ENCODE results near the gene APBB2. TPM values are rescaled to one million over a fixed set of nuclear protein-coding genes. Genes with fewer than 3 reads are reported as not detected.

APBB2 gene
- total RNA-seq, 1 donor from 2014 or later, result 63.2 TPM

DNA sequence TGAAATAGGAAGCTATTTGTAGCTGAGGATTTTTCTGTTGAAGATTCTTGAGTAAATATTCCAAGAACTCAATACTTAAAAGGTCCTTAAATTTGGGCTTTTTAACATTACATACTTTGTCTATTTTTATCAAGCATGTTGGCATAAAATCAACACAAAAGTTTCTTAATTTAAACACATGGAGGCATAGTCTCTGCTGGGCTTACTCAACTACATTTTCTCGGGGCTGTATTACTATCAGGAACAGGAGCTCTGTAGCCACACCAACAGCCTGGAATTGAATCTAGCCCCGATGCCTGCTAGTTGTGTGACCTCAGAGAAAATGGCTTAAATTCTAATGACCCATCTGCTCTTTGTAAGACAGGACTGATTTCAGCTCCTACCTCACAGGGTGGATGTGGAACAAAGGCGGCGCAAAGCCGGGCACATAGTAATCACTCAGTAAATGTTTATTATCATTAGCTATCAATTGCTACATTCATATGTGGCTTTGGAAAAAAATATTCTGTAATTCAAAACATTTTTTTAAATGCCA, 257.6 kb downstream of the APBB2 start:
- Mint-ChIP-seq H3K36me3 (peaks cover 4% of the 10 kb centered on the region), H3K9me3 (peaks cover 7% of the 10 kb centered on the region), H3K27ac (no peak overlapping the region), H3K4me3 (no peak overlapping the region), H3K4me1 (peaks cover 7% of the 10 kb centered on the region), H3K27me3 (ENCODE audit: low read depth) (no peaks in the 10 kb centered on the region)
- no peak for DNase-seq (ENCODE audit: low spot score in 2 of 2, unreplicated experiment in 2 of 2)
- TF ChIP-seq, protein P1, sequence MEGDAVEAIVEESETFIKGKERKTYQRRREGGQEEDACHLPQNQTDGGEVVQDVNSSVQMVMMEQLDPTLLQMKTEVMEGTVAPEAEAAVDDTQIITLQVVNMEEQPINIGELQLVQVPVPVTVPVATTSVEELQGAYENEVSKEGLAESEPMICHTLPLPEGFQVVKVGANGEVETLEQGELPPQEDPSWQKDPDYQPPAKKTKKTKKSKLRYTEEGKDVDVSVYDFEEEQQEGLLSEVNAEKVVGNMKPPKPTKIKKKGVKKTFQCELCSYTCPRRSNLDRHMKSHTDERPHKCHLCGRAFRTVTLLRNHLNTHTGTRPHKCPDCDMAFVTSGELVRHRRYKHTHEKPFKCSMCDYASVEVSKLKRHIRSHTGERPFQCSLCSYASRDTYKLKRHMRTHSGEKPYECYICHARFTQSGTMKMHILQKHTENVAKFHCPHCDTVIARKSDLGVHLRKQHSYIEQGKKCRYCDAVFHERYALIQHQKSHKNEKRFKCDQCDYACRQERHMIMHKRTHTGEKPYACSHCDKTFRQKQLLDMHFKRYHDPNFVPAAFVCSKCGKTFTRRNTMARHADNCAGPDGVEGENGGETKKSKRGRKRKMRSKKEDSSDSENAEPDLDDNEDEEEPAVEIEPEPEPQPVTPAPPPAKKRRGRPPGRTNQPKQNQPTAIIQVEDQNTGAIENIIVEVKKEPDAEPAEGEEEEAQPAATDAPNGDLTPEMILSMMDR (IDR thresholded peaks at IDR 0.05; ENCODE audit: unreplicated experiment), result no peak

DNA sequence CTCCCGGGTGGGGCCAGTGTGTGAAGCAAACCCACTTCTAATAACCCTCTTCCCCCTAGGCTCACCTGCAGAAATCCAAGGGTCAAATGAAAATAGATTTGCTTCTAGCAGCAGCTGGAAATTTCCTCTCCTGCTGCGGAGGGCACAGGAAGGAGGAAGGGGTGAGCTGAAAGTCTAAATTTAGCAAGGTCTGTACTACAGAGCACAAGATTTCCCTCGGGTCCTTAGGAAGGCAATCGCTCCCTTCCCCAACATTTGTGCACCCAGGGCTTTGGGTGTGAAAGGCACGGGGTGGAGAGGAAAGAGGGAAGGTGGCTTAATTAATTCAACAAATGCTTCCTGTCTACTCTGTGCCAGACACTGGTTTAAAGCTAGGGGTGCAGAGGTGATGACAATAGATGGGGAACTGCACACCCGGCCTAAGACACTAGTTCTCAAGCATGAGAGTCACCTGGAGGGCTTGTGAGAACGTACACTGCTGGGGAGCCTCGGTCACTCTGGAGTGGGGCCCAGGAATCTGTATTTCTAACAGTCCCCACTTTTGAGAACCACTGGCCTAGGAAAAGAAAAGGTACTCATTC, 260.2 kb downstream of the APBB2 start:
- Mint-ChIP-seq H3K9me3 (no peaks in the 10 kb centered on the region), H3K27me3 (ENCODE audit: low read depth) (no peaks in the 10 kb centered on the region), H3K27ac (no peak overlapping the region), H3K36me3 (no peaks in the 10 kb centered on the region), H3K4me1 (peaks cover 7% of the 10 kb centered on the region), H3K4me3 (no peak overlapping the region)
- no peak for DNase-seq (ENCODE audit: low spot score in 2 of 2, unreplicated experiment in 2 of 2)
- TF ChIP-seq, protein P1 (IDR thresholded peaks at IDR 0.05; ENCODE audit: unreplicated experiment), result no peak

DNA sequence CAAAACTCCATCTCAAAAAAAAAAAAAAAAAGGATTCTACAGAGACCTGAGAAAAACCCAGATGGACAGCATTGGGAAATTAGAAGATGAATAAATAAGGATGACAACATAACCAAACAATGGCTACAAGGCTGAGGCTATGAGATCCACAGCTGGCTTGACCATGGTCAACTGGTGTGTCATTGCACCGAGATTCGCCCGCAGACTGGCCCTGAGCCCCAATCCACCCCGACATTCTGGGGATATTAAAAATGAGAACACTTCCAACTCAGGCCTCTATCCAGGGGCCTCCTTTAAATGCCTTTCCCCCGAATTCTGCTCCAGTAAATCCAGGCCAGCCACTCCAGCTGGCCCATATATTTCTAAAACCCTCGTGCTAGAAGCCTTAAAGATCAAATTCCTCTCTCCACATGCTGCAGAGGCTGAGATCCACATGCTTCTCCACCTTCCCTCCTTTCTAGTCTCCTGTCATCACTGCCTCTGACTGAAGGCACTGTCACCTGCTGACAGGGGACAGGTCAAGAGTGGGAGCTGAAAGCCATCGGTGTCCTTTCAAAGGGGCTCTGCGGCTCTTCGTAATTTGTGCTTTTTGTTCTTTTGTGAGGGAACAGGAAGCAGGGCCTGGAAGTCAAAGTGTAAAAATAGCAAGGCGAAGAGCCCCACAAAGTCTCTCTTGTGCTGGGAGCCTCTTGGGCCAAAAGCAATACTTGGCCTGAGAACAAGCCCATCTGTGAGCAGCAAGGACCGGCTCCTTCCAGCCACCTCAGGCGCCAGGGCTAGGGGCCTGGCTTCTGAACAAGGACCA, 260.9 kb downstream of the APBB2 start:
- TF ChIP-seq, protein P1 (IDR thresholded peaks at IDR 0.05; ENCODE audit: unreplicated experiment), result no peak
- no peaks in the 10 kb centered on the region for H3K36me3 Mint-ChIP-seq
- no peak overlapping the region for H3K27ac Mint-ChIP-seq
- no peak for DNase-seq (ENCODE audit: low spot score in 2 of 2, unreplicated experiment in 2 of 2)
- H3K4me1 Mint-ChIP-seq, result peaks cover 3% of the 10 kb centered on the region
- H3K27me3 Mint-ChIP-seq (ENCODE audit: low read depth), result no peaks in the 10 kb centered on the region
- no peaks in the 10 kb centered on the region for H3K9me3 Mint-ChIP-seq
- H3K4me3 Mint-ChIP-seq, result no peak overlapping the region

DNA sequence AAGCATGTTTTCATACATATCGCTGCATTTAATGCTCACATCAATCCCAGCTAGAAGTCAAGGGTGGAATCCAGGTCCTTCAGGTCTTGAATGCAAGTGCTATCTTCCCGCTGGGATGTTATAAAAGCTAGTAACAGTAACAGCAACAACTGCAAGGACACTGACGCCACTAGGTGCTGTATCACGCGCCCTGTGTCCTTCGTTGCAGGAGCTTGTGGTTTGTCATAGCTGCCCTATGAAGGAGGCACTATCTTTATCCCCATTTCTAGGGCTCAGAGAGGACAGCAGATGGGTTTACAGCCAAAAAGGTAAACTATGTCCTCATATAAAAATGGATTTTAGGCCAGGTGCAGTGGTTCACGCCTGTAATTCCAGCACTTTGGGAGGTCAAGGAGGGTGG, 261.7 kb downstream of the APBB2 start:
- Mint-ChIP-seq H3K36me3 (no peaks in the 10 kb centered on the region), H3K9me3 (no peaks in the 10 kb centered on the region), H3K4me1 (peaks cover 7% of the 10 kb centered on the region), H3K4me3 (no peak overlapping the region), H3K27ac (no peak overlapping the region), H3K27me3 (ENCODE audit: low read depth) (no peaks in the 10 kb centered on the region)
- no peak for DNase-seq (ENCODE audit: low spot score in 2 of 2, unreplicated experiment in 2 of 2)
- TF ChIP-seq, protein P1 (IDR thresholded peaks at IDR 0.05; ENCODE audit: unreplicated experiment), result no peak

DNA sequence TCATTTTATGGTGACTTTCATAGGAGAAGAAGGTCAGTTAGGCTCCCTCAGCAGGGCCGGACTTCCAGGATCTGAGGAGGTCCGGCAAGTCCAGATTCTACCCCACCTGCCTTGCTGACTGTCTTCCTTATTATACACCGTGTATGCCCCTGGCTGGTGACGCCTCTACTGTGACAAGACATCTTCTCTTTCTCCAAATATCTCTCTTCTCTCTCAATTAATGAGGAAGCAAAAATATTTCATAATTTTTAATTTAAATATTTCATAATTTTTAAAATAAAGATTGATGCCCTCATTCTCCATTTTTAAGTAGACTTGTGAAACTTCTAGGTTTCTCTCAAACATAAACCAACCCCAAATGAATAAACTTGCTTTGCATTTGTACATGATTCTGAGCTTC, 262.1 kb downstream of the APBB2 start:
- Mint-ChIP-seq H3K9me3 (no peaks in the 10 kb centered on the region), H3K27me3 (ENCODE audit: low read depth) (no peaks in the 10 kb centered on the region), H3K4me1 (peaks cover 7% of the 10 kb centered on the region), H3K36me3 (no peaks in the 10 kb centered on the region), H3K27ac (no peak overlapping the region), H3K4me3 (no peak overlapping the region)
- TF ChIP-seq, protein P1 (IDR thresholded peaks at IDR 0.05; ENCODE audit: unreplicated experiment), result no peak
- DNase-seq (ENCODE audit: low spot score in 2 of 2, unreplicated experiment in 2 of 2), result no peak
